22Rv1 (cell line): Measurements from ENCODE around the gene FCRL6.

ENCODE experiments used
- H3K27ac ChIP-seq: fragments of 450-650 bp; 2 replicates; pipeline ENCODE4 v1.5.1; 2017
- CTCF ChIP-seq: fragments of 450-650 bp; IDR thresholded peaks from 2 replicates; pipeline ENCODE4 v1.5.1; 2017; ENCODE audit warnings: mild to moderate bottlenecking
- ZFX ChIP-seq: fragments of 450-650 bp; IDR thresholded peaks from 2 replicates; pipeline ENCODE4 v1.6.1; 2017; ENCODE audit warnings: antibody characterized with exemption, borderline replicate concordance

The FCRL6 gene

DNA sequence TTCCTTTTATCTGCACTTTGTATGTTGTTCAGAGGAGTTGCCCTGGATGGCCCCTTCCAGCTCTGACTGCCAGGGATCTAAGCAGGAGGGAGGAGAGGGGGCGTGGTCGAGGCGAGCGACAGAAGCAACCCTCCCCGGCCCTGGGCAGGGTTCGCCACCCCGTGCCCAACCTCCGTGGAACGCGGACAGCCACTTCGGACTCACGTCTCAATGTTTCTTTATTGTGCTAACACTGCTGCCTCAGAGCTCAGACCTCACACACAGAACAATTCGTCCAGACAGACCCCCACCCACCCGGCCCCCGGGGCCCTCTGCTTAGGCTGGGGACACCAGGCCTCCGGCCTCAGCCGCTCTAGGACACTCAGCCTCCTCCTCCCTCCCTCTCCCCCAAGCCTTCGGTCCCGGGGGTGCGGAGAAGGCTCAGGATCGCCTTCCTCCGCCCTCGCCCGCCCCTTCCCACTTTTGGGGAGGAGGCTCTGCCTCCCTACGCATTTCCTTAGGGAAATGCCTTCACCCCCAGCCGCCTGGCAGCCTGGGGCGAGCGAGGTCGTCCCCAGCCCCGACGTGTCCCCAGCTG is 52.0 kb downstream of the FCRL6 start:
- TF ChIP-seq ZFX (no peak), CTCF (no peak)
- peak overlapping the region; percentile 79 for H3K27ac ChIP-seq

DNA sequence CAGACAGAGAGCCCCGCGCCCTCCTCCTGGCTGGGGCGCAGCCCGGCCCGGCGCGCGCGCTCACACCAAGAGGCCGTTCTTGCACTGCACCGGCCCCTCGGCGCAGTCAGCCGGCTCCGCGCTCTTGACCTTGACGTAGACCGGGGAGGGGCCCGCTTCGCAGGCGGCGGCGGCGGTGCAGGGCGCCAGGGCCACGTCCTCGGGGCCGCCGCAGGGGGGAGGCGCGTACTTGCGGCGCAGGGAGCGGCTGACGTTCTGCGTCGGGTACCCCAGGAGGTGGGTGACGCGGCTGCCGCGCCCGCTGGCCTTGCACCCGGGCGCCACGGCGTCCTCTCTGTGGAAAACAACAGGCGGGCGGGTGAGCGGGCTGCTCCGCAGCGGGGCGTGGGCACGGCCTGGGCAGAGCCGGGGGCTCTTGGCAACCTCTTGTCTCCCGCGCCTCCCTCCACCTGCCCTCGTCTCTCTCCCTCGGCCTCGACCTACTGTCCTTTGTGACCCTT is 52.6 kb downstream of the FCRL6 start:
- peak overlapping the region; percentile 79 for H3K27ac ChIP-seq
- peak; percentile 34 for TF ChIP-seq CTCF
- no peak for TF ChIP-seq ZFX

GRCh38 chr1:159855709-159856108 is 53.5 kb downstream of the FCRL6 start:
- no peak overlapping the region for H3K27ac ChIP-seq
- no peak for TF ChIP-seq ZFX
- TF ChIP-seq CTCF: no peak

DNA sequence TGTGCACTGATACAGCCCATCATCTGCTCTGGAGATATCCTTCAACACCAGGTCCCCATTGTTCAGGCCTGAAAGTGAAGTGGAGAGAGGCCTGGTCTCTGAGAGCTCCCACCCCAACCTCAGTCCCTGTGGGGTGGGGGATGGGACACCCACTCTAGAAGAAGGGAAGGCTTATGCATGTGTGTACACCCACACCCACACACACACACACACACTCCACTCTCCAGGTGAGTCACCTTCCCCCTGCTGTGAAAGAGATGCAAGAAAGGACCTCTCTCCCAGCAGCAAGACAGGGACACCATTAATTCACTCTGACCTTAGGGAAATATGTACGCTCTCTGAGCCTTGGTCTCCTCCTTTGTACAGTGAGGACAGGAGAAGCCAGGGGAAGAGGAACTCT is 54.4 kb downstream of the FCRL6 start:
- no peak overlapping the region for H3K27ac ChIP-seq
- no peak for TF ChIP-seq CTCF
- TF ChIP-seq ZFX: no peak

- no peak overlapping the region for H3K27ac ChIP-seq
- TF ChIP-seq ZFX: no peak
These were observed 55.7 kb downstream of the FCRL6 start for GRCh38 chr1:159857889-159858288.

- H3K27ac ChIP-seq: no peak overlapping the region
- TF ChIP-seq ZFX: no peak
- TF ChIP-seq CTCF: no peak
These were observed 57.7 kb downstream of the FCRL6 start for GRCh38 chr1:159859767-159860322.

- no peak overlapping the region for H3K27ac ChIP-seq
- TF ChIP-seq CTCF: no peak
- TF ChIP-seq ZFX: no peak
These were observed 58.3 kb downstream of the FCRL6 start for GRCh38 chr1:159860456-159860855.

- H3K27ac ChIP-seq: no peak overlapping the region
- TF ChIP-seq ZFX (no peak), CTCF (no peak)
These were observed 59.1 kb downstream of the FCRL6 start for GRCh38 chr1:159861218-159861617.
